ENCODE results near the gene COA3. TPM values are rescaled to one million over a fixed set of nuclear protein-coding genes. Genes with fewer than 3 reads are reported as not detected.

Gene COA3
- total RNA-seq, 4 donors from 2014 or later: 68.5 to 156 (median 139) TPM

DNA sequence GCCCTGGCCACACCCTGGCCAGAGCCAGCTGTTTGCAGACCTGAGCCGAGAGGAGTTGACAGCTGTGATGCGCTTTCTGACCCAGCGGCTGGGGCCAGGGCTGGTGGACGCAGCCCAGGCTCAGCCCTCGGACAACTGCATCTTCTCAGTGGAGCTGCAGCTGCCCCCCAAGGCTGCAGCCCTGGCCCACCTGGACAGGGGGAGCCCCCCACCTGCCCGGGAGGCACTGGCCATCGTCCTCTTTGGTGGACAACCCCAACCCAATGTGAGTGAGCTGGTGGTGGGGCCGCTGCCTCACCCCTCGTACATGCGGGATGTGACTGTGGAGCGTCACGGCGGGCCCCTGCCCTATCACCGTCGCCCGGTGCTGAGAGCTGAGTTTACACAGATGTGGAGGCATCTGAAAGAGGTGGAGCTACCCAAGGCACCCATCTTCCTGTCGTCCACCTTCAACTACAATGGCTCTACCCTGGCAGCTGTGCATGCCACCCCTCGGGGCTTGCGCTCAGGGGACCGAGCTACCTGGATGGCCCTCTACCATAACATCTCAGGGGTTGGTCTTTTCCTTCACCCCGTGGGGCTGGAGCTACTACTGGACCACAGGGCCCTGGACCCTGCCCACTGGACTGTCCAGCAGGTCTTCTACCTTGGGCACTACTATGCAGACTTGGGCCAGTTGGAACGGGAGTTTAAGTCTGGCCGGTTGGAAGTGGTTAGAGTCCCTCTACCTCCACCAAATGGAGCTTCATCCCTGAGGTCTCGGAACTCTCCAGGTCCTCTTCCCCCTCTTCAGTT lies 46.5 kb upstream of the COA3 start:
- TF ChIP-seq POLR2A (IDR thresholded peaks at IDR 0.05): no peak
- TF ChIP-seq, protein P1, sequence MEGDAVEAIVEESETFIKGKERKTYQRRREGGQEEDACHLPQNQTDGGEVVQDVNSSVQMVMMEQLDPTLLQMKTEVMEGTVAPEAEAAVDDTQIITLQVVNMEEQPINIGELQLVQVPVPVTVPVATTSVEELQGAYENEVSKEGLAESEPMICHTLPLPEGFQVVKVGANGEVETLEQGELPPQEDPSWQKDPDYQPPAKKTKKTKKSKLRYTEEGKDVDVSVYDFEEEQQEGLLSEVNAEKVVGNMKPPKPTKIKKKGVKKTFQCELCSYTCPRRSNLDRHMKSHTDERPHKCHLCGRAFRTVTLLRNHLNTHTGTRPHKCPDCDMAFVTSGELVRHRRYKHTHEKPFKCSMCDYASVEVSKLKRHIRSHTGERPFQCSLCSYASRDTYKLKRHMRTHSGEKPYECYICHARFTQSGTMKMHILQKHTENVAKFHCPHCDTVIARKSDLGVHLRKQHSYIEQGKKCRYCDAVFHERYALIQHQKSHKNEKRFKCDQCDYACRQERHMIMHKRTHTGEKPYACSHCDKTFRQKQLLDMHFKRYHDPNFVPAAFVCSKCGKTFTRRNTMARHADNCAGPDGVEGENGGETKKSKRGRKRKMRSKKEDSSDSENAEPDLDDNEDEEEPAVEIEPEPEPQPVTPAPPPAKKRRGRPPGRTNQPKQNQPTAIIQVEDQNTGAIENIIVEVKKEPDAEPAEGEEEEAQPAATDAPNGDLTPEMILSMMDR (IDR thresholded peaks at IDR 0.05): no peak
- H3K4me1 ChIP-seq: peaks cover 0 to 13% (median 0%) of the 10 kb centered on the region in 4 donors
- H3K36me3 ChIP-seq: peaks cover 0 to 53% (median 0%) of the 10 kb centered on the region in 3 donors
- H3K9me3 ChIP-seq: no peaks in the 10 kb centered on the region
- DNase-seq: peak in 1 of 3 donors; percentile 38
- H3K27me3 ChIP-seq: no peaks in the 10 kb centered on the region
- no peak overlapping the region for H3K4me3 ChIP-seq
- no peak overlapping the region for H3K27ac ChIP-seq

DNA sequence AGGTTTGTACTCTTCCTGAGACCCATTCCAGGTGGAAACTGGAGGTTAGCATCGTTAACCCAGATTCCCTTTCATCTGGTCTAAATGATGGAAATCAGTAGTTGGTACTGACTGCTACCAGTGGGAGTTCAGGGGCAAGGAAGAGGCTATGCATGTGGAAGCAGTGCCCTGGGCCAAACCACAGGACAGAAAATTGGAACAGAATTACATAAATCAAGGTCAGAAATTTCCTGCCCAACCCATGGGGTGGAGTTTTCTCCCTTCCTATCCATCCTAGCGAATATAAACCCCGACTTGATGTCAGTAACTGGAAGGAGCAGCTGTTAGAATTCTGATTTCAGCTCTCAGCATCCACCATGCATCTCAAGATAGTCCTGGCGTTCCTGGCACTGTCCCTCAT lies 45.8 kb upstream of the COA3 start, which contains the start of gene AOC2:
Gene AOC2 (plus strand): TSS at position 310 of the 400 bp plus-strand sequence. CDS start 47 bp downstream, at position 357.
- no peak within 1 kb of the TSS for H3K27ac ChIP-seq
- no peak within 1 kb of the TSS for H3K4me3 ChIP-seq
- peaks cover 0 to 6% (median 0%) of the 10 kb centered on the region in 4 donors for H3K4me1 ChIP-seq
- no peaks in the 10 kb centered on the region for H3K27me3 ChIP-seq
- DNase-seq: peak in 1 of 3 donors; percentile 17
- H3K9me3 ChIP-seq: no peaks in the 10 kb centered on the region
- TF ChIP-seq, protein P1 (IDR thresholded peaks at IDR 0.05): no peak
- no peak for TF ChIP-seq POLR2A (IDR thresholded peaks at IDR 0.05)
- peaks cover 0 to 60% (median 0%) of the 10 kb centered on the region in 3 donors for H3K36me3 ChIP-seq

DNA sequence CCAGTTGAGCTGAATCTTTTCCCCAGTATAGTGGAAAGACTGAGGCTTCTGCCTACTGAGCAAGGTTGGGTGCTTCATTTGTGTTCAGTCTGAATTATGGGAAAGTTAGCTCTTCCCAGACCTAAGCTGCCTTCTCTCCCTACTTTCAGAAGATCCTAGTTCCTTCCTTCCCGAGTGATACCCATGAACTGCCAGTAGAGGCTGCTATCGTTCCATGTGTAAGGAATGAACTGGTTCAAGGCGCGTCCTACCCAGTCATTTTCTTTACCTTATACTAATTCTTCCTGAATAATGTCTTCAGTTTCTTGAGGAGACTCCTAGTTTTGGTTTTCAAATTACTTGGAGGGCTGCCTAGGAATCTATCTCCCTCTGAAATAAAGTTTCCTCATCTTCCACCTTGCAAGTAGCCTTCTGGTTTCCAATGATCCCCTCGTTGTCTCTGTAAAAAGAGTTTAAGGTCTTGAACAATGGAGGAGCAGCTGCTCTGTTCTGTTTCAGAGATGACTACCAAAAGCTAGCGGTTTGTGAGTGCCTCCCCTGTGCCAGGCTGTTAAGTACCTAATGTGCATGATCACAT lies 44.9 kb upstream of the COA3 start:
- Histone ChIP-seq H3K4me3 (no peak overlapping the region), H3K36me3 (peaks cover 0 to 68% (median 0%) of the 10 kb centered on the region in 3 donors), H3K4me1 (no peaks in the 10 kb centered on the region), H3K27ac (no peak overlapping the region), H3K27me3 (no peaks in the 10 kb centered on the region), H3K9me3 (no peaks in the 10 kb centered on the region)
- TF ChIP-seq, protein P1 (IDR thresholded peaks at IDR 0.05): peak; percentile 55 to 99 (median 87)
- TF ChIP-seq POLR2A (IDR thresholded peaks at IDR 0.05): no peak
- DNase-seq: peak in 1 of 3 donors; percentile 74

DNA sequence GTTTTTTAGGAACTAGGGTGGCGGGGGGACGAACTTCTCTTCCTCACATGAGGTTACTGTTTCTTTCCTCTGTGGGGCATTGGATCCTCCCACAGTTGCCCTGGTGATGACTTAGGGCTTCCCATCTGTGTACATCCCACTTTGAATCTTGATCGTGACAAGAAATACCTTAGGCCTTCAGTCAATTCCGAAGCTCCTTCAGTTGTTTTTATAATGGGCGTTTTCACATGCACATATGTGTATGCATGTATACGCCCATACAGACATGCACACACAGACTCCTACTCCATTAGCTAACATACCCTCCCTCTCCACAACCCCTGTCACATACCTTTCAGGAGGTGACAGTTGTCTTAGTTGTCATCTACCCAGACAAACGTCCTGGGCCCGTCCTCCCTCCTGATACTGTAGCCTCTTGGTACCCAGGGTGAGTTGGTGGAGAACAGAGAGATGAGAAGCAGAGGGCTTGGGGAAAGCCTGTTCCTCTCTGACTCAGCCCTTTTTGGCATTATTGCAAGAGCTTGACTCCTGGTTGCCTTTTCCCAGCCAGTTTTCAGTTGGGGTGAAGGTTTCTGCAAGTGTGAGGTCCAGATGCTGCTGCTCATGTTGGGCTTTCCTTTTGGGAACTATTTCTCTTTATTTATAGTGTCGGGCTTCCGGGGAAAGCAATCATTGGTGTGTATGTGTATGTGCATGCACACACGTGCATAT lies 43.6 kb upstream of the COA3 start:
- H3K27me3 ChIP-seq: no peaks in the 10 kb centered on the region
- H3K4me1 ChIP-seq: no peaks in the 10 kb centered on the region
- no peak for TF ChIP-seq POLR2A (IDR thresholded peaks at IDR 0.05)
- TF ChIP-seq, protein P1 (IDR thresholded peaks at IDR 0.05): no peak
- H3K4me3 ChIP-seq: no peak overlapping the region
- no peak overlapping the region for H3K27ac ChIP-seq
- H3K9me3 ChIP-seq: no peaks in the 10 kb centered on the region
- peaks cover 0 to 81% (median 0%) of the 10 kb centered on the region in 3 donors for H3K36me3 ChIP-seq
- DNase-seq: peak in 1 of 3 donors; percentile 15

DNA sequence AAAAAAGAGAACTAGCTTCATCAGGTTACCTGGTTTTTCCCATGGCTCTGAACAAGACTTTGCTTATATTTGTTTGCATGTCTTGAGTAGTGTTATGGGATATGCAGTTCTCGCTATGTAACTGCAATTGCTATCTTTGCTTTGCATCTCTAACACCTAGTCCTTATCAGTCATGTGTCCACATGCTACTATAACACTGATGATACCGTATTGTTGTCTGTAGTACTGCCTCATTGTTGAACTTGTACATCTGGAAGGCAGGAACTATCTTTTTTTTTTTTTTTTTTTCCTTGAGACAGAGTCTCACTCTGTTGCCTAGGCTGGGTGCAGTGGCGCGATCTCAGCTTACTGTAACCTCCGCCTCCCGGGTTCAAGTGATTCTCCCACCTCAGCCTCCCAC lies 37.2 kb upstream of the COA3 start:
- Histone ChIP-seq H3K4me3 (no peak overlapping the region), H3K27ac (no peak overlapping the region), H3K27me3 (no peaks in the 10 kb centered on the region), H3K4me1 (peaks cover 0 to 18% (median 3%) of the 10 kb centered on the region in 4 donors), H3K9me3 (no peaks in the 10 kb centered on the region), H3K36me3 (peaks cover 0 to 57% (median 0%) of the 10 kb centered on the region in 3 donors)
- DNase-seq: peak in 1 of 3 donors; percentile 24
- TF ChIP-seq, protein P1 (IDR thresholded peaks at IDR 0.05): no peak
- no peak for TF ChIP-seq POLR2A (IDR thresholded peaks at IDR 0.05)

Data from Peyer's patch (tissue), 4 donors.